Superior temporal gyrus (tissue), 1 donor: Measurements from ENCODE around the gene PABPC5.

Experiments used
- DNase-seq: peaks from one replicate; pipeline ENCODE4 v3.0.0-alpha.2; 2016; ENCODE audit errors: extremely low spot score

PABPC5 gene

GRCh38 chrX:91434351-91435168 lies at the start of gene PABPC5:
TSS of gene PABPC5 (plus strand) at chrX:91434839. CDS start at chrX:91435578, 739 bp downstream.
- peak; percentile 74 for DNase-seq

GRCh38 chrX:91389026-91389425 lies 45.6 kb upstream of the PABPC5 start:
- no peak for DNase-seq

- DNase-seq, result peak; percentile 15
Measured at GRCh38 chrX:91414713-91415112, 19.9 kb upstream of the PABPC5 start.

- no peak for DNase-seq
Measured at GRCh38 chrX:91435395-91435794, 756 bp downstream of the PABPC5 start.
